Stomach (tissue), 9 donors: Measurements from ENCODE around the gene RNF213. TPM values are rescaled to one million over a fixed set of nuclear protein-coding genes. Genes with fewer than 3 reads are reported as not detected.

Experiments used
- DNase-seq, 2 donors: peaks; one replicate each; pipeline versions ENCODE4 v3.0.0 to v3.0.0-alpha.2; 2013 to 2019
- H3K27ac ChIP-seq, 5 donors: fragments of 200-600 bp in 4 of 5; sonication (generic) in 4 of 5; one replicate each; pipeline ENCODE4 v1.5.1; 2013 to 2019; ENCODE audit warnings: mild to moderate bottlenecking in 1 of 5, moderate library complexity in 1 of 5
- H3K27me3 ChIP-seq, 3 donors: fragments of 200-600 bp; sonication (generic); one replicate each; pipeline ENCODE4 v1.5.1; 2017 to 2019; ENCODE audit warnings: mixed run types in 1 of 3
- H3K36me3 ChIP-seq, 4 donors: fragments of 200-600 bp; sonication (generic); 1 replicate in 3 of 4; 2 replicates in 1 of 4; pipeline ENCODE4 v1.5.1; 2016 to 2019
- H3K4me1 ChIP-seq, 4 donors: fragments of 200-600 bp; sonication (generic); one replicate each; pipeline ENCODE4 v1.5.1; 2016 to 2019
- H3K4me3 ChIP-seq, 4 donors: fragments of 200-600 bp; sonication (generic) in 3 of 4; one replicate each; pipeline ENCODE4 v1.5.1; 2016 to 2019; ENCODE audit warnings: mild to moderate bottlenecking in 1 of 4
- H3K9me3 ChIP-seq, 4 donors: fragments of 200-600 bp; sonication (generic); one replicate each; pipeline ENCODE4 v1.5.1; 2016 to 2019
- EP300 ChIP-seq: sonication (generic); formaldehyde crosslinking; IDR thresholded peaks from one replicate; pipeline ENCODE4 v1.6.1; 2017; ENCODE audit warnings: antibody characterized with exemption
- POLR2A ChIP-seq, 4 donors: fragments of 450-650 bp; IDR thresholded peaks; one replicate each; pipeline ENCODE4 v1.6.1; 2016; ENCODE audit warnings: antibody characterized with exemption in 4 of 4, control low read depth in 2 of 4, mild to moderate bottlenecking in 1 of 4, moderate library complexity in 1 of 4
- POLR2AphosphoS5 ChIP-seq, 3 donors: sonication (generic); formaldehyde crosslinking; IDR thresholded peaks; one replicate each; pipeline ENCODE4 v1.6.1; 2016; ENCODE audit warnings: antibody characterized with exemption in 3 of 3
- WGBS, 5 donors: extraction: QIAGEN DNeasy Blood & Tissue Kit in 3 of 5; methylation state at CpG; one replicate each; pipeline versions ENCODE4 v1.1.5 to v1.1.7; 2013 to 2018; 5-methylcytosine and 5-hydroxymethylcytosine counted together
- intact Hi-C: fragments of 100-400 bp; cut with DNase I; formaldehyde crosslinking; loops from one replicate; pipeline ENCODE4 v1.15.1; 2023; ENCODE audit warnings: low total_unique reads
- polyA plus RNA-seq, 3 donors: library from polyadenylated mRNA; stranded (reverse); fragments of 200-250 nt; gene quantifications; one replicate each; pipeline ENCODE4 v1.2.3, GENCODE V29; 2013
- total RNA-seq, 5 donors: library from RNA; depleted of rRNA; stranded (reverse); fragments of >200 nt; gene quantifications; one replicate each; pipeline versions ENCODE4 v1.1.0 to v1.2.3, GENCODE V29; 2014 to 2016
- TF ChIP-seq, protein P1 (sequence below), 7 experiments: fragments of 450-650 bp in 4 of 7; fragments of 200-600 bp in 3 of 7; sonication (generic) in 3 of 7; IDR thresholded peaks; one replicate each; pipeline ENCODE4 v1.5.1; 2016 to 2019; ENCODE audit warnings: antibody characterized with exemption in 7 of 7, control low read depth in 2 of 7, mild to moderate bottlenecking in 1 of 7
- donor health status: healthy with polysubstance abuse.
- donor health status: Bipolar disorder and iron deficiency.
- donor health status: healthy.

The RNF213 gene
- total and polyA plus RNA-seq, 8 donors: 12.3 to 358 (median 138) TPM

DNA sequence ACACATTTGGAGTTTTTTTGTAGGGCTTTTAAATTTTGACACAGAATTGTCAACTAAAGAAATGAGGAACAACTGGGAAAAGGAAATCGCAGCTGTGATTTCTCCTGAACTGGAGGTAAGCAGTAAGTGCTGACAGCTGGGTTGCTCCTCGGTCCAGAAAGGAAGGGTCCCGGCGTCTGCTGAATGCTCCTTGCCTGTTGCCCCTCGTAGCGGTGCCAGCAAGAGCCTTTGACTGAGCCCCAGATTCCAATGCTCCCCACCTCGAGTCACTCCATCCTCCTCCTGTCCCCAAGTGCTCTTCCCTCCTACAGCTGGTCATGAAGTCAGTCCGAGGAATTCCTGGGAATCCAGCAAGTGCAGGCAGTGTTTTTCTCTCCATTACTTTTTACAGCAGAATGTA lies 122.3 kb downstream of the RNF213 start:
- Histone ChIP-seq H3K4me1 (no peaks in the 10 kb centered on the region), H3K36me3 (peaks cover 87 to 100% (median 100%) of the 10 kb centered on the region in 4 donors), H3K27me3 (no peaks in the 10 kb centered on the region), H3K9me3 (no peaks in the 10 kb centered on the region), H3K4me3 (no peak overlapping the region), H3K27ac (no peak overlapping the region)
- TF ChIP-seq, protein P1, sequence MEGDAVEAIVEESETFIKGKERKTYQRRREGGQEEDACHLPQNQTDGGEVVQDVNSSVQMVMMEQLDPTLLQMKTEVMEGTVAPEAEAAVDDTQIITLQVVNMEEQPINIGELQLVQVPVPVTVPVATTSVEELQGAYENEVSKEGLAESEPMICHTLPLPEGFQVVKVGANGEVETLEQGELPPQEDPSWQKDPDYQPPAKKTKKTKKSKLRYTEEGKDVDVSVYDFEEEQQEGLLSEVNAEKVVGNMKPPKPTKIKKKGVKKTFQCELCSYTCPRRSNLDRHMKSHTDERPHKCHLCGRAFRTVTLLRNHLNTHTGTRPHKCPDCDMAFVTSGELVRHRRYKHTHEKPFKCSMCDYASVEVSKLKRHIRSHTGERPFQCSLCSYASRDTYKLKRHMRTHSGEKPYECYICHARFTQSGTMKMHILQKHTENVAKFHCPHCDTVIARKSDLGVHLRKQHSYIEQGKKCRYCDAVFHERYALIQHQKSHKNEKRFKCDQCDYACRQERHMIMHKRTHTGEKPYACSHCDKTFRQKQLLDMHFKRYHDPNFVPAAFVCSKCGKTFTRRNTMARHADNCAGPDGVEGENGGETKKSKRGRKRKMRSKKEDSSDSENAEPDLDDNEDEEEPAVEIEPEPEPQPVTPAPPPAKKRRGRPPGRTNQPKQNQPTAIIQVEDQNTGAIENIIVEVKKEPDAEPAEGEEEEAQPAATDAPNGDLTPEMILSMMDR (IDR thresholded peaks at IDR 0.05): no peak
- TF ChIP-seq EP300 (no peak), POLR2AphosphoS5 (IDR thresholded peaks at IDR 0.05) (no peak), POLR2A (IDR thresholded peaks at IDR 0.05) (no peak)
- intact Hi-C loops: loop anchor here (5.0 kb wide), 1 partner anchor 101 kb away; no protein-coding TSS in a partner anchor
- 88 to 93% (median 92%) methylated on average over 8 of the region's 8 CpGs for WGBS, 5 donors
- DNase-seq: no peak

DNA sequence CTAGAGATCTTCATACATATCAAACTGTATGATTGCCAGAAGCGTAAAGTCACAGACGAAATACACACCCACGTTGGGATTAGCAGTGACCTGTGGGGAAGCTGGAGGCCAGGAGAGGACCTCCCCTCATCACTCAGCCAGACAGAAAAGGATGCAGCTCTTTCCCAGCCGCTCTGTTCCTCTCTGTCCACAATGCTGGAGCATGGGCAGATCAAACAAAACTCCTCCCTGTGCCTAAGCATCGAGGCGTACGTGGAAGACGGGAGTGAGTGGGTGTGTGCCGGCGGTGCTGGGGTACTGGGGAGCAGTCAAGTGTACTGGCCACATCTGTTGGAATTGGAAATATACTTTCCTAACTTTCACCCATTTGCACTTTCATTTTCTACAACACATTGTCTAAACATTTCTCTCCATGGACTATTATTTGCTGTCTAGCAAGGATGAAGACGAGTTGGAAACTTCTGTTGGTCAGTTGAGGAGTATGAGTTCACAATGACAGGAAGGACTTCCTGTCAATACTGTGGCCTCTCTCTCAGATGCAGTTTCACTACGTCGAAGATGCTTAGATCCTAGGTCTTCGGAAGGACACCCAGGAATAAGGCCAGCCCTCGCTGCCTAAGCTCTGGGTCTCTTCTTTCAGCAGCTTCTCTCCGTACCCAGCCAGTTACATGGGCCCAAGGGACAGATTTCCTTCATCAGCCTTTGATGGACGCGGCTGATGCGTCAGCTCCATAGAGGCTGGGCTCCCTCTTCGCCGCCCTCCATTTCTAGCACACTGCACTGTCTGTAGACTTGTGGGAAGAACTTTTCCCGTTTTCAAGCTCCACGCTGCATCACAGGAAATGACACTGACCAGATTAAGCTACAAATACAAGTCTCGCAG lies 123.7 kb downstream of the RNF213 start:
- intact Hi-C loops: loop anchor here (5.0 kb wide), 1 partner anchor 102 kb away; no protein-coding TSS in a partner anchor
- Histone ChIP-seq H3K27me3 (no peaks in the 10 kb centered on the region), H3K4me1 (no peaks in the 10 kb centered on the region), H3K4me3 (no peak overlapping the region), H3K36me3 (peaks cover 91 to 100% (median 100%) of the 10 kb centered on the region in 4 donors), H3K27ac (no peak overlapping the region), H3K9me3 (no peaks in the 10 kb centered on the region)
- no peak for DNase-seq
- 78 to 86% (median 85%) methylated on average over 24 of the region's 24 CpGs for WGBS, 5 donors
- TF ChIP-seq POLR2A (IDR thresholded peaks at IDR 0.05): no peak
- TF ChIP-seq POLR2AphosphoS5 (IDR thresholded peaks at IDR 0.05): no peak
- TF ChIP-seq, protein P1 (IDR thresholded peaks at IDR 0.05): no peak
- no peak for TF ChIP-seq EP300

DNA sequence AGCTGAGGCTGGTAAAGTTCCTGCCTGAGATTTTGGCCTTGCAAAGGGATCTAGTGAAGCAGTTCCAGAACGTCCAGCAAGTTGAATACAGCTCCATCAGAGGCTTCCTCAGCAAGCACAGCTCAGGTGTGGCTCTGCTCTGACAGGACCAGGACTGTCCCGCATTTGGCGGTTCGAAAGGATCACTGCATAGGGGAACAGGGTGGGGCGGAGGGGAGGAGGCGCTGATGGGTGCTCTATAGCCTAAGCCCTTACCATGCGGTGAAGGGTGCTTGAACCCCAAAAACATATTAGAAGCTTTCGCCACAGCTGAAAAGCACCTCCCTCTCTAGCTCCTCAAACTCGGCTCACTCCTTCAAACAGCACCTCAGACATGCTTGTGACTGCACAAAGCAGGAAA lies 124.4 kb downstream of the RNF213 start:
- 88 to 93% (median 93%) methylated on average over 9 of the region's 9 CpGs for WGBS, 5 donors
- peaks cover 91 to 100% (median 100%) of the 10 kb centered on the region in 4 donors for H3K36me3 ChIP-seq
- H3K4me1 ChIP-seq: no peaks in the 10 kb centered on the region
- TF ChIP-seq EP300: no peak
- intact Hi-C loops: no loop called here
- H3K9me3 ChIP-seq: no peaks in the 10 kb centered on the region
- no peak overlapping the region for H3K4me3 ChIP-seq
- no peaks in the 10 kb centered on the region for H3K27me3 ChIP-seq
- DNase-seq: no peak
- H3K27ac ChIP-seq: no peak overlapping the region

- Histone ChIP-seq H3K36me3 (peaks cover 91 to 100% (median 100%) of the 10 kb centered on the region in 4 donors), H3K9me3 (no peaks in the 10 kb centered on the region), H3K27me3 (no peaks in the 10 kb centered on the region), H3K4me3 (no peak overlapping the region), H3K27ac (no peak overlapping the region), H3K4me1 (no peaks in the 10 kb centered on the region)
- DNase-seq: no peak
- TF ChIP-seq EP300: no peak
- TF ChIP-seq, protein P1 (IDR thresholded peaks at IDR 0.05): no peak
- no peak for TF ChIP-seq POLR2AphosphoS5 (IDR thresholded peaks at IDR 0.05)
- no peak for TF ChIP-seq POLR2A (IDR thresholded peaks at IDR 0.05)
- intact Hi-C loops: no loop called here
- WGBS, 5 donors: 92 to 95% (median 95%) methylated on average over 14 of the region's 14 CpGs
Measured at GRCh38 chr17:80386341-80386740, 125.7 kb downstream of the RNF213 start.

DNA sequence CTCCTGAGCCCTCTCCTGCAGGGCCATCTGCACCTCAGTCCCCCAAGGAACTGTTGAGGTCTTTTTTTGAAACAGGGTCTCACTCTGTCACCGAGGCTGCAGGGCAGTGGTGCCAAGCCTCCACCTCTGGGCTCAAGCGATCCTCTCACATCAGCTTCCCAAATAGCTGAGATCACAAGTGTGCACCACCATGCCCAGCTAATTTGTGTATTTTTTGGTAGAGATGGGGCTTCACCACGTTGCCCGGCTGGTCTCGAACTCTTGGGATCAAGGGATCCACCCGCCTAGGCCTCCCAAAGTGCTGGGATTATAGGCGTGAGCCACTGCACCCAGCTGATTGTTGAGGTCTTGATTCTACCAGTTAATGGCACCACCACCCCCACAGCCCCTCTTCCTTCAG lies 126.4 kb downstream of the RNF213 start:
- H3K4me1 ChIP-seq: no peaks in the 10 kb centered on the region
- no peaks in the 10 kb centered on the region for H3K27me3 ChIP-seq
- TF ChIP-seq EP300 (no peak), POLR2AphosphoS5 (IDR thresholded peaks at IDR 0.05) (no peak), POLR2A (IDR thresholded peaks at IDR 0.05) (no peak)
- H3K36me3 ChIP-seq: peaks cover 88 to 100% (median 100%) of the 10 kb centered on the region in 4 donors
- intact Hi-C loops: no loop called here
- no peak for DNase-seq
- H3K9me3 ChIP-seq: no peaks in the 10 kb centered on the region
- H3K27ac ChIP-seq: no peak overlapping the region
- H3K4me3 ChIP-seq: no peak overlapping the region
- WGBS, 5 donors: 84 to 96% (median 93%) methylated on average over 6 to 7 of the region's 7 CpGs
